A549 treated with CORT108297 at 1 μM for 4 hours (cell line): ENCODE measurements around the gene ARL14EPL. TPM values are rescaled to one million over a fixed set of nuclear protein-coding genes. Genes with fewer than 3 reads are reported as not detected.

ENCODE experiments used
- total RNA-seq: library from RNA; stranded (reverse); fragments of 200-300 nt; extraction: Qiagen RNA extraction; gene quantifications from 5 replicates; pipeline ENCODE4 v1.2.3, GENCODE V29; 2022

ARL14EPL gene
- 0.07 to 0.43 TPM (median 0.14 TPM) in 5 replicates for total RNA-seq

GRCh38 chr5:116032094-116032517 is at the start of gene ARL14EPL:
Gene ARL14EPL, plus strand, starts transcription at chr5:116032472. Its CDS starts 18,994 bp downstream, at chr5:116051466.

GRCh38 chr5:116084871-116085715 is 52.8 kb downstream of the ARL14EPL start, which contains the start of gene COMMD10:
Gene COMMD10, plus strand, starts transcription at chr5:116085025.

Other genes with a start within 250 kb of the ARL14EPL start
- 0.08 TPM in 1 of 5 replicates, not detected in the others for gene CDO1, start 215.8 kb upstream of the ARL14EPL start, total RNA-seq
- gene ATG12, start 190.9 kb upstream of the ARL14EPL start, total RNA-seq: 47.9 to 52.1 TPM (median 50.3 TPM) in 5 replicates
- 70.0 to 85.9 TPM (median 77.7 TPM) in 5 replicates for gene AP3S1, start 190.5 kb upstream of the ARL14EPL start, total RNA-seq
- 0.06 to 0.29 TPM (median 0.19 TPM) in 4 of 5 replicates, not detected in the other for gene LVRN, start 70.0 kb upstream of the ARL14EPL start, total RNA-seq
- gene COMMD10, start 52.6 kb downstream of the ARL14EPL start, total RNA-seq: 36.6 to 38.3 TPM (median 36.8 TPM) in 5 replicates